GM18505 (cell line): ENCODE results near the gene CNTROB.

Experiments used
- ATAC-seq: cut with Tn5 transposase; IDR thresholded peaks from one replicate; pipeline ENCODE4 v1.9.1; 2021; ENCODE audit not compliant: unreplicated experiment
- POLR2A ChIP-seq: IDR thresholded peaks from 4 replicates; pipeline ENCODE4 v1.6.1; 2011; ENCODE audit warnings: borderline replicate concordance; ENCODE audit not compliant: insufficient read depth, insufficient read length; ENCODE audit errors: extremely low read depth

CNTROB gene

DNA sequence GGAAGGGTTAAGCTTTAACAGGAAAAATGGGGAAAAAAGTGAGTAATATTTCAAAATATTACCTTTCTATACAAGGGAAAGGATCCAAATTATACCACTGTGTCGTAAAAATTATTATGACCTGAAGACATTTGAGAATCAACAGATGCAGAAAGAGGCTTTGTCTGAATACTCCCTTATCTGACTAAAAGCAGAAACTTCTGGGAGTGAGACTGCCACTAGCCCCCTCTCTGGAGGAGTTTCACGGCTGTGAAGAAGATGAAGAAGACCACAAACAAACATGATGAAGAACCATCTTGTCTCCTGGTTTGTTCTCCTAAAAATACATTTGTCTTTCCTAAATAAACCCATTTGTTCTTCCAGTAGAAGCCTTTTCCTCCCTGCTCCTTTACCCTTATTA, 29.4 kb downstream of the CNTROB start:
- TF ChIP-seq POLR2A: no peak
- no peak for ATAC-seq

GRCh38 chr17:7967751-7968150, 35.7 kb downstream of the CNTROB start:
- no peak for TF ChIP-seq POLR2A
- no peak for ATAC-seq

DNA sequence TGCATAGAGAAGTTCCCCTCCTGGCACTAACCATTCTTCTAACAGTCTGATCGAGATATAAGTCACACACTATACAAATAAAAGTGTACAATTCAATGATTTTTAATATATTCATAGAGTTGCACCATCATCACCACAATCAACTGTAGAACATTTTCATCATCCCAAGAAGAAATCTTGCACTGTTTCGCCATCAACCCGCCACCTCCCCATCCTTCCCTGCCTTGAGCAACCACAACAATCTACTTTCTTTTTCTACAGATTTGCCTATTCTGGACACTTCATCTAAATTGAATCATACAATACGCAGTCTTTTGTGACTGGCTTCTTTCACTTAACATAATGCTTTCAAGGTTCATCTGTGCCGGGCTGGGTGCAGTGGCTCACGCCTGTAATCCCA, 37.4 kb downstream of the CNTROB start:
- no peak for TF ChIP-seq POLR2A
- ATAC-seq: no peak

- no peak for ATAC-seq
- TF ChIP-seq POLR2A: no peak
Observed at GRCh38 chr17:7971651-7972050, 39.6 kb downstream of the CNTROB start.

- ATAC-seq: no peak
- no peak for TF ChIP-seq POLR2A
Observed at GRCh38 chr17:7972131-7972785, 40.3 kb downstream of the CNTROB start.

DNA sequence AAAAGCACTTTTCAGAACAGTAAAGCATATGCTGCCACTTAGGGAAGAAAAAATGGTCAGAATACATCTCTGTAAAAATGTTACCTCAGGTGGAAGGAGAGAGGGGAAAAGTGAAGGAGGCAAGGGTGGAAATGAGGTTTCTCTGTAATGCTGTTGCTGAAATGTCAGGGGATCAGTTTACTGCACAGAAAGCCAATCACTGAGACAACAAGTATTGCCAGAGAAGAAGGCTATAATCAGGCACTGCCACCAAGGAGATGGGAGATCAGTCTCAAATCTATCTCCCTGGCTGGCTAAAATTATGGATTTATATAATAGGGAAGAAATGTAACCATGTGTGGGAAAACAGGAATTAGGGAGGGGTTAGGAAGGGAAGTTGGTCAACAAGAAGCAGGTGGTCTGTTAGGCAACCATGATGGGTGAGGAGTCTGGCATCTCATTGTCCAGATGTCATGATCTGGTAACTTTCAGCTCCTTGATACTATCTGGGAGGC, 42.7 kb downstream of the CNTROB start:
- no peak for TF ChIP-seq POLR2A
- ATAC-seq: no peak

DNA sequence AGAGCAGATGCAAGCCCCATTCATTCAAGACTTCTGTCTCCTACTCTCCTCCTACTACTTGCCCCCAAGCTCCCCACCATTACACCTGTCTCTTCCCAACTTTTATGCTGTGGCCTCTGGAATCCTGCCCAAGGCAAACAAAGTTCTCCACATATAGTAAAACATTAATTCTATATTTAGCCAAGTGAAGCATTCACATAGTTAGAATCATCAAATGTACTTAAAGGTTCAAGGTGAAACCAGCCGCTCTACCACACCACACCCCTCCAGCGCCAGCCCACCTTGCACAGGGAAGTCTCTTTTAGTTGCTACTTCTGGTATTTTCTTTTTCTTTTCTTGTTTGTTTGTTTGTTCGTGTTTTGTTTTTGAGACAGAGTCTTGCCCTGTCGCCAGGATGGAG, 45.0 kb downstream of the CNTROB start:
- TF ChIP-seq POLR2A: no peak
- no peak for ATAC-seq

DNA sequence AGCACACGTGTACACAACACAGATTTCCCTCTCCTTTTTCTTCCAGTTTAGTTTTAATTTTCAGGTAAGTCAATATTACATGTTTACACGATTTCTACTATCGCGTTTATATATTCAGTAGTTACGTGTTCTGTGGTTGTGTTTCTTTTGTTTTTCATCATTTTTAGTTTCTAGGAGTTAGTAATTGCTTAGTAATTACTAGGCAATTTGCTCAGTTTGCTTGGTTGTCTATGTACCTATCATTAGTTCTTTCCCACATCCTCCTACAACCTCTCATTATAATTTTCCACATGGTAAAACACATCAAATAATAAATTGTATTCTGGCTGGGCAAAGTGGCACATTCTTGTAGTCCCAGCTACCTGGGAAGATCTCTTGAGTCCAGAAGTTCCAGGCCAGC, 45.8 kb downstream of the CNTROB start:
- no peak for TF ChIP-seq POLR2A
- no peak for ATAC-seq

- TF ChIP-seq POLR2A: no peak
- no peak for ATAC-seq
Observed at GRCh38 chr17:7982173-7982572, 50.2 kb downstream of the CNTROB start.

- ATAC-seq: no peak
- TF ChIP-seq POLR2A: no peak
Observed at GRCh38 chr17:7982666-7983065, 50.7 kb downstream of the CNTROB start.

DNA sequence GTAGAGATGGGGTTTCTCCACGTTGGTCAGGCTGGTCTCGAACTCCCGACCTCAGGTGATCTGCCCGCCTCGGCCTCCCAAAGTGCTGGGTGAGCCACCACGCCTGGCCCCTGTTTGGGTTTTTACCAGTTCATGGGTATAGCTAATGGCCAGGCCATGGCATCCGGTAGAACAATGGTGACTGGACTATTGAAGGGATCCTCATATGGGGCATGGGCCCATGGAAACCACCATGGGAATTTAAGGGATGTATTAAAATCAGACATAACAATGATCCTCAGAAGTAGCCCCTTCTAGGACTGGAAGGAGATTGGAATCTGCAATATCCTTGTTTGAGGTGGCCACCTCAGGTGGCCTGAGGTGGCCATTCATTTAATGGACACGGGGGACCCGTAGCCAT, 52.9 kb downstream of the CNTROB start:
- ATAC-seq: no peak
- TF ChIP-seq POLR2A: no peak

GRCh38 chr17:7987112-7987893, 55.3 kb downstream of the CNTROB start:
- no peak for TF ChIP-seq POLR2A
- no peak for ATAC-seq

GRCh38 chr17:7988750-7989178, 56.8 kb downstream of the CNTROB start:
- no peak for ATAC-seq

GRCh38 chr17:7989781-7990655, 58.0 kb downstream of the CNTROB start:
- peak; percentile 65 for ATAC-seq

More at GRCh38 chr17:7988750-7989178, 56.8 kb downstream of the CNTROB start:
- no peak for TF ChIP-seq POLR2A

GRCh38 chr17:7992516-7992915, 60.5 kb downstream of the CNTROB start:
- no peak for TF ChIP-seq POLR2A
- ATAC-seq: no peak

More at GRCh38 chr17:7989781-7990655, 58.0 kb downstream of the CNTROB start:
- TF ChIP-seq POLR2A: peak; percentile 53
